ENCODE measurements around the gene TMEM254. TPM values are rescaled to one million over a fixed set of nuclear protein-coding genes. Genes with fewer than 3 reads are reported as not detected.
"Not testable (repeated sequence)": the region's sequence is repeated elsewhere in the genome, so short reads cannot be mapped to it uniquely, and the experiment has no call there.

TMEM254 gene, protein sequence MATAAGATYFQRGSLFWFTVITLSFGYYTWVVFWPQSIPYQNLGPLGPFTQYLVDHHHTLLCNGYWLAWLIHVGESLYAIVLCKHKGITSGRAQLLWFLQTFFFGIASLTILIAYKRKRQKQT
- total RNA-seq, result 13.9 and 15.5 TPM in 2 replicates

DNA sequence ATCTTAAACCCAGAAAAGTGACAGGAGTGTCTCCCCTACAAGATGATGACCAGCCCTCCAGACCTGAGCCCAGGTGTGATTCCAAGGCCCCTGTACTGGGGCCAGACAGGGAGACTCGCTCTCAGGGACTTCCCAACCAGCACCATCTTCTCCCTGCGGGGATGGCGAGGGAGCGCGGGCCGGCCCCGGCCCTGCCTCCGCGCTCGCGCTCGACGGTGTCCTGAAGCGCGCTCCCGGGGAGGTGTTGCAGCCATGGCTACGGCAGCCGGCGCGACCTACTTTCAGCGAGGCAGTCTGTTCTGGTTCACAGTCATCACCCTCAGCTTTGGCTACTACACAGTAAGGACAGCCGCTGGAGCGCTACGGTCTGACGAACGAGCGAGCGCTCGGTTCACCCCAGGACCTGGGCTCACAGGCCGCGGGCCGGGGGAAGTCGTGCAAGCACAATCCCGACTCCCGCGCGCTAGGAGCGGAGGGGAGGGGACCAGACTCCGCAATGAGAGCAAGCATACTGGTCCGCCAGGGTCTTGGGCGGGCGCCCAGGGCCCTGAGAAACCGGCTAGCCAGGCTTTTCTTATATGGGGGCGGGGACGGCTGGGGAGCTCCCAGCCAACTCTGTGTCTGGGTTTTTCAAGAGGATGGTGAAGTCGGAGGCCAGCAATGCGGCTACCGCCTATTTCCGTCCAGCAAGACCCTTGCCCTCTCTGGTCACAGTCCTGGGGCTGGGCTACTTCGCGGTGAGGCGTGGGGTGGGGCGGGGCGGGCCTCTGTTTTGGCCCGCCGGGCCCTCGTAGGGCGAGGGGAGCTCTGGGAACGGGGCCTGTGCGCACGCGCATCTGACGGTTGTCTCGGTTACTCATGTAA is at the start of gene TMEM254:
Gene TMEM254, plus strand, starts transcription at position 218 of the 864 bp plus-strand sequence. Its CDS starts 35 bp downstream, at position 253.
- intact Hi-C loops (cut with micrococcal nuclease), result loop anchor here (1.0 to 2.0 kb wide), 3 partner anchors 109 to 732 kb away; partner anchors contain the start of gene PPIF

DNA sequence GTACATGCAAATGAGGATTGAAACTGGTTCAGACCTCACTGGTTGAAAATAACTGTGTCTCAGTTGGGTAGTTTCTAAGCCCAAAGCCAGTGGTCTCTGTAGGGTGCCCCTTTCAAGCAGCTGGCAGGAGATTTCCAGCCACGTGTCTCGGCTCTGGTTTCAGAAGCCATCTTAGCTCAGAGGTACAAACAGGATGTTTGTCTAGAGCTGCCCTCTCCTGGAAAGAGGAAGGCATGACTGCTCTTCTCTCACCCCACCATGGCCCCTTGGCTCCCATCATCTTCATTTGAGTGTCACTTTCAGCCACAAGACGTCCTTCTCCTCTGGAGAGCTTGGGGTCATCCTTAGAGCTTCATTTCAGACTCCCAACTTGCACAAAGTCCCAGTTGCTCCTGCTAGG is 49.3 kb upstream of the TMEM254 start:
- intact Hi-C loops (cut with micrococcal nuclease), result not testable (repeated sequence)

DNA sequence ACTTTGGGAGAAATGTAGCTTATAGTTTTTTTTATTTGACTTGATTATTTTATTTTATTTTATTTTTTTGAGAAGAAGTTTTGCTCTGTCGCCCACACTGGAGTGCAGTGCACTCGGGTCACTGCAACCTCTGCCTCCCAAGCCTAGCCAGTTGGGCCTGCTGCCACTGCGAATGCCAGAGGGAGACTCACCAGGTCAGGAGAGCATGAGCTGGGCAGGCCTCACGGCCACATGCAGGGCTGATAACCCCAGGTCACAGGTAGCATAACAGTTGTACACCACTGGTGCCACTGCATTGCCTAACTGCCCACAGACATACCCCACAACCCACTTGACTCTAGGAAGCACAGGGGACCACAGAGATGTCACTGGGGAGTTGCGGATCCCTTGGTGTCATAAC is 48.6 kb upstream of the TMEM254 start:
- intact Hi-C loops (cut with micrococcal nuclease), result not testable (repeated sequence)

DNA sequence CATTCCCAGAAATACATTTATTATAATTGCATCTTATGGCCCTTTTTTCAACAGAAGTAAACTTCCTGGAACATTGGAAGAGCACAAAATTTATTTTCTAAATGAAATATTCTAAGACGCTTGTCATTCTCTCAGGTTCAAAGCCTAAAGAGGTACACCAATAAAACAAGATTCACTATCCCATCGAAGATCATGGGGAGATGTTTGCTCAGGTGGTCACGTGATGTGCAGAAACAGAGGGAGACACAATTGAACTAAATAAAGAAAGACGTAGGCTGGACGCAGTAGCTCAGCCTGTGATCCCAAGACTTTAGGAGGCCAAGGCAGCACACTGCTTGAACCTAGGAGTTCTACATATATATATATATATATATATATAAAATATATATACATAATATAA is 46.0 kb upstream of the TMEM254 start:
- intact Hi-C loops (cut with micrococcal nuclease), result no loop called here

DNA sequence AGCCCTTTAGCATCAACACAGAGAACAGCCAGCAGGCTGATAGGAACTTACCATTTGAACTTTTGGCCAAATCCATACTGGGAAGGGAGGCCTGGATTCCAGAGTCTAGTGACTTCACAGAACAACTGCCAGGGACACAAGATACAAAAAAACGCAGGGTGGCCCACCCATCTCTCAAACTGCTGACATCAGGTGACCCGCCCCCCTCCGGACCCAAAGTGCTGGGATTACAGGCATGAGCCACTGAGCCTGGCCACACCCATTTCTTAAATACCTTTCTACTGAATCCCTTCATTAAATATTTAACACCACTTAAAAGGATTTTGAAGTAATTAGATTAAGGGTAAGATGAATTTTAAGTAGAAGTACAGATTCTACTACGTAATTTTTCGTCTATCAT is 43.7 kb upstream of the TMEM254 start:
- intact Hi-C loops (cut with micrococcal nuclease), result not testable (repeated sequence)

DNA sequence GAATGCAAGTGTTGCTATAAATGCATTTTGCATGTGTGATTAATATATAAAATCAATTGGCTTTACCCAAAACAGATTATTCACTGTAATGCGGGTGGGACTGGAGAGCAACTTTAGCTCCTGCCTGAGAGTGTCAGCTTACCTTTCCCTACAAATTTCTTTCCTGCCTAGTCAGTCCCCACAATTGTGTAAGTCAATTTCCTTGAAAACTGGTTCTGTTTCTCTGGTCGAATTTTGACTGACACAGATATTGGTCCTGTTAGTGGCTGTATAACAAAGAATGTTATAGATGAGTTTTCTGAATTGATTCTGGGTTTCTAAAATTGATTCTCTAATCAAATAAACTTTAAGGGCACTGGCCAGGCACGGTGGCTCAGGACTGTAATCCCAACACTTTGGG is 43.0 kb upstream of the TMEM254 start:
- intact Hi-C loops (cut with micrococcal nuclease), result not testable (repeated sequence)

DNA sequence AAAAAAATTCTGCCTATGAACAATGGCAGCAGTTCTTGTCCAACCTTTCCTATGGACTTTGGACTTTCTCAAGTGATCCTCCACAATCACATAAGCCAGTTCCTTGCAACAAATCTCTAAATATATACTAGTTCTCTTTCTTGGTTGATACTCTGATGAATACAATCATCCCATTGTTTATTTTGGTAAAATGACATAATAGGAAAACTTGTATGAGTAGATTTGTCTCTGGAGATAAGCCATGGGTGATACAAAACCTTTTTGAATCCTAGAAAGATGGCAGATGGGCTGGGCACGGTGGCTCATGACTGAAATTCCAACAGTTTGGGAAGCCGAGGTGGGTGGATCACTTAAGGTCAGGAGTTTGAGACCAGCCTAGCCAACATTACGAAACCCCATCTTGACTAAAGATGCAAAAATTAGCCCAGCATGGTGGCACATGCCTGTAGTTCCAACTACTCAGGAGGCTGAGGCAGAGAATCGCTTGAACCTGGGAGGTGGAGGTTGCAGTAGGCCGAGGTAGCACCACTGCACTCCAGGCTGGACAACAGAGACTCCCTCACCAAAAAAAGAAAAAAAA is 41.5 kb upstream of the TMEM254 start:
- intact Hi-C loops (cut with micrococcal nuclease), result not testable (repeated sequence)

DNA sequence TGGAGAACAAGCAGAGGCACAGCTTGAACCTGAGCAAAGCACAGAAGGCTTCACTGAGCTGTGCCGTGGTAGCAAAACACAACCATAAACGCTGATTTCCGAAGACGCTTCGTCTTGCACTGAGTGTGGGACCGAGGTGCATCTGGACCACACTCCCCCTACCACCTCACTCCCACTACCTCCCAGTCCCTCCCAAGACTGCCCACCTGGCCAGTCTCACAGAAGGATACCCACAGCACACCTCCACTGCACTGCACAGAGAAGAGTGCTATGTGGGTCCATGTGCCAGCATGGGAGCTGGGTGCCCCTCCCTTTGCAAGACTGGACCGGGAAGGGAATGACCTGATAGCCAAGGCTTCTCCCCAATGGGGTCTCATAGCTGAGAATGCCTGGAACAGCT is 40.2 kb upstream of the TMEM254 start:
- intact Hi-C loops (cut with micrococcal nuclease), result not testable (repeated sequence)

DNA sequence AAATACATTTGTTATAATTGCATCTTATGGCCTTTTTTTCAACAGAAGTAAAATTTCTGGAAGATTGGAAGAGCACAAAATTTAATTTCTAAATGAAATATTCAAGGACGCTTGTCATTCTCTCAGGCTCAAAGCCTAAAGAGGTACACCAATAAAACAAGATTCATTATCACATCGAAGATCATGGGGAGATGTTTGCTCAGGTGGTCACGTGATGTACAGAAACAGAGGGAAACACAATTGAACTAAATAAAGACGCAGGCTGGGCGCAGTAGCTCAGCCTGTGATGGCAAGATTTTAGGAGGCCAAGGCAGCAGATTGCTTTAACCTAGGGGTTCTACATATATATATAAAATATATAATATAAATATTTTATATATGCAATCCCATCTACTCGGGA is 37.3 kb upstream of the TMEM254 start:
- intact Hi-C loops (cut with micrococcal nuclease), result no loop called here

DNA sequence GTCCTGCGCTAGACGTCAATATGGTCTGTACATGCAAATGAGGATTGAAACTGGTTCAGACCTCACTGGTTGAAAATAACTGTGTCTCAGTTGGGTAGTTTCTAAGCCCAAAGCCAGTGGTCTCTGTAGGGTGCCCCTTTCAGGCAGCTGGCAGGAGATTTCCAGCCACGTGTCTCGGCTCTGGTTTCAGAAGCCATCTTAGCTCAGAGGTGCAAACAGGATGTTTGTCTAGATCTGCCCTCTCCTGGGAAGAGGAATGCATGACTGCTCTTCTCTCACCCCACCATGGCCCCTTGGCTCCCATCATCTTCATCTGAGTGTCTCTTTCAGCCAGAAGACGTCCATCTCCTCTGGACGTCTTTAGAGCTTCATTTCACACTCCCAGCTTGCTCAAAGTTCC is 33.5 kb upstream of the TMEM254 start:
- intact Hi-C loops (cut with micrococcal nuclease), result not testable (repeated sequence)

DNA sequence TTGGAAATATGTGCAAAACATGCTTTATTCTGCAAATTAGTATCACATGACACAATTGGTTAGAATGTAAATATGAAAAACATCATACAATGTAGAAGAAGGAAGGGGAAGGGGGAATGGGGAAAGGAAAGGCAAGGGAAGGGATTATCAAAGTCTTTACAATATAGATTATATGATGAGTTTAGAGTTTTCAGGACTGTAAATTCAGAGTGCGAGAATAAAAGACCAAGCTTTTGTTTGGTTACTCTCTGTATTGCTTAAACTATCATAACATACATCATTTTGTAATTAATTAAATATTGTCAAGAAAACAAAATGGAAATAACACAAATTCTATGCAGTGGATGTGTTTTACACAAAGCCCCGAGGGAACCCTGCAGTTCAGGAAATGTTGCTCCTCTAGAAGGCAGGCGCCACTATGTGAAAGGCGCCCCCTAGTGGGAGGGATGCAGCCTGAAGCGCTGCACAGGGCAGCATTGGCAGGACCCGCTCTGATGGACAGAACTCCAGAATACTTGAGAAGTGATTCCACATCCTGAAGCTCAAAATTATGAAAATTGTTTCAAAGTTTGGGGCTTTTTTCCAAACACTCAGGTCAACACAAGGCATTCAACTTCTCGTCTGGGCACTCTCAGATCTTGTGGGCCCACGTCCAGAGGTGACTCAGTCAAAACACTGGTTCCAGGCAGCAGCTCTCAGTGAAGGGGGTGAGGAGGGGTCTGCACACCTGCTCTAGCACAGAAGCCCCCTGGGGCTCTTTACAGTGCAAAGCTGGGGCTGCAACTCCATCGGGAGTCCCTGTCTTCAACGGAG is 31.6 kb upstream of the TMEM254 start:
- intact Hi-C loops (cut with micrococcal nuclease), result loop anchor here (2.0 kb wide), 1 partner anchor 510 kb away; no protein-coding TSS in a partner anchor

DNA sequence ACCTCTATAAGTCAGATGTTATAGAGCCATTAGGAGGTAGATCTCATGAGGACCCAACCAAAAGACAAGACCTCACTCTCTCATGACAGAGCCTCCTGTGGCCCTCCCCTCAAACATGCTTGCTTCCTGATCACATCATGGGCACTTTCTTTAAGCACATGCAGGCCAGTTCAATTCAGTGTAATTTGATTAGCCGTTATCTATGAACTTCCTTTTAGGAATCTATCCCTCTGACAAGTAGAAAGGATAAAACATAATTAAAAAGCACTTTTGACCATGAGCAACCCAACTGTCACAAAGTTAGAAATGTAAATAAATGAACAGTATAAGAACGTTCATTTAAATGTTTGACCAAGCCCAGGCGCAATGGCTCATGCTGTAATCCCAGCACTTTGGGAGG is 27.7 kb upstream of the TMEM254 start:
- intact Hi-C loops (cut with micrococcal nuclease), result no loop called here

DNA sequence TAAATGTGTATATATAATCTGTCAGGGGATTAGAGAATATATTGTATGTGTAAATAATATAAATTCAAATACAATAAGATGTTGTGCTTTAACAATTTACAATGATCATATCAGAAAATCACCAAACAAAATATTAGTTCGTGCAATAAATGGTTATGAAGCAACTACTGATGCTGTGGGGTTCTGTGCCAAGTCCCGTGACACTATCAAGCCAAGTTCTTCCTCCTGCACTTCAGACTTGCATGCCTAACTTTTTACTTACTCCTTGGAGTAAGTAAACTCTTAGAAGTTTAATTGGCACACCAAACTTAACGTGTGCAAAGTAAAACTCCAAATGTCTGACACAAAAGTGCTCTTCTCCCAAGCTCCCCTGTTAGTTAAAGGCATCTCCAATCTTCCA is 26.5 kb upstream of the TMEM254 start:
- intact Hi-C loops (cut with micrococcal nuclease), result no loop called here

DNA sequence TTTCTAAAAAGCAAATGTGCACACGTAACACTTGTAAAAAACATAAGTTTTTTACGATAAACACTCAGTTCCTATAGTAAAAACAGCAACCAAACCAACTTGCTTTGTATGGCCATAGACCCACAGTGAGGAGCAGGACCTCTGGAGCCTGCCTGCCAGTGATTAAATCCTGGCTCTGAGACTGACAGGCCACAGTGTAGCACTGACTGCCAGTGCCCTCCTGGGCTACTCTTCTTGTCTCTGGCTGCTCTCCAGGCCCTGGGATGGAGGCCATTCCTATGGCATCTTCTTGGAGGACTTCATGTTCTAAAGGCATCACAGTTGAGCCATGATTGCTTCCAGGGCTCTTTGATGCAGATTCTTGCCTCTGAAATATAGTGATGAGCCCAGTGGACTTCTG is 22.7 kb upstream of the TMEM254 start:
- intact Hi-C loops (cut with micrococcal nuclease), result loop anchor here (5.0 kb wide), 1 partner anchor 167 kb away; no protein-coding TSS in a partner anchor

DNA sequence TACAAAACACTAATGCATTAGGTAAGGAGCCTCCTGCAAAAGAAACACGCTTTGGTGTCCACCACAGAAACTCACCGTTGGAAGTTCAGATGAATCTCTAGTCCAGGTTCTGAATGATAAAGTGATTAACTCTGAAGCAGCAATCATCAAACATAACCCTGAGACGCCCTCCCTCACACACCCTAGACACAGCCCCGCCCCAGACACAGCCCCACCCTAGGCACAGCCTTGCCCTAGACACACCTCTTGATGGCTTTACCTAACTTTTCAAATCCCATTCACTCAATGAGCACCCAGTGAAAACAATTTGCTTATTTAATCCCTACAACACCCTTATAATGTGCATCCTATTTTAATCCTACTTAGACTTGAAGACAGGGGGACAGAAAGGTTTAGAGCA is 21.3 kb upstream of the TMEM254 start:
- intact Hi-C loops (cut with micrococcal nuclease), result loop anchor here (5.0 kb wide), 1 partner anchor 165 kb away; no protein-coding TSS in a partner anchor

DNA sequence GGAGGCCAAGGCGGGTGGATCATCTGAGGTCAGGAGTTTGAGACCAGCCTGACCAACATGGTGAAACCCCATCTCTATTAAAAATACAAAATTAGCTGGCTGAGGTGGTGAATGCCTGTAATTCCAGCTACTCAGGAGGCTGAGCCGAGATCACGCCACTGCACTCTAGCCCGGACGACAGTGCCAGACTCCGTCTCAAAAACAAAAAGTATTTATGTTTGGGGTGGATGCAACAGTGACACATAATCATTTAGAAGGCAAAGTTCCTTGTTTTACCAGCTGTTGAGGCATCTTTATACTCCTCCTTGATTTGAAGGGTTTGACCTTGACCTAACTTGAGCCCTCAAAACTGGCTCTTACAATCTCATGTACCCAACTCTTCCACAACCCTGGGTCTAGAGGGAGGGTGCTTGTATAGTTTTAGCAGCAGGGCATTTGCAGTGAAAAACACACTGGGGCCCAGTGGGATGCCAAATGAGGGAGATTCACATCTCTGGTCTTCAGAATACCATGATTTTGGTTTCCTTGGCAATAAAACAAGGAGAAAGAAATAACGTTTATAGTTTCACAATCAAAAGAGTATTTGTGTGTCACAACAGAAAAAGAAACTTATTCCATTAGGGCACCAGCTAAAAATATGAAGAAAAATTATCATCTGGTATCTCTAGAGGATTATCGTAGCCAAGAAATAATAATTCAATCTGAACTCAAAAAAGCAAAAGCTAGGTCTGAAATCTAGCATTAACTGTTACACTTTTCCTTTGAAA is 14.2 kb upstream of the TMEM254 start:
- intact Hi-C loops (cut with micrococcal nuclease), result no loop called here

DNA sequence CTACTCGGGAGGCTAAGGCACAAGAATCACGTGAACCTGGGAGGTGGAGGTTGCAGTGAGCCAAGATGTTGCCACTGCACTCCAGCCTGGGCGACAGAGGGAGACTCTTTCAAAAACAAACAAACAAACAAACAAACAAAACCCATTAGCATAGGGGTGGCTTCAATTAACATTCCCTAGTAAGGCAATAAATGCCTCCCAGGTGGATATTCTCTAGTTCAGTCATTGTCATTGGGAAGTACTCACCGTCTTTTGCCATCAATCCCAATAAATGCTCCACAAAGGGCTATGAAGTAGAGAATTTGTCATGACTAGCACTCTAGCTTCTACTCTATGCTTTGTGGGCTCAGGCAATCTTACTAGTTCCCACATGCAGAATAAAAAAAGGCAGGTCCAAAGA is 11.7 kb upstream of the TMEM254 start:
- intact Hi-C loops (cut with micrococcal nuclease), result no loop called here

DNA sequence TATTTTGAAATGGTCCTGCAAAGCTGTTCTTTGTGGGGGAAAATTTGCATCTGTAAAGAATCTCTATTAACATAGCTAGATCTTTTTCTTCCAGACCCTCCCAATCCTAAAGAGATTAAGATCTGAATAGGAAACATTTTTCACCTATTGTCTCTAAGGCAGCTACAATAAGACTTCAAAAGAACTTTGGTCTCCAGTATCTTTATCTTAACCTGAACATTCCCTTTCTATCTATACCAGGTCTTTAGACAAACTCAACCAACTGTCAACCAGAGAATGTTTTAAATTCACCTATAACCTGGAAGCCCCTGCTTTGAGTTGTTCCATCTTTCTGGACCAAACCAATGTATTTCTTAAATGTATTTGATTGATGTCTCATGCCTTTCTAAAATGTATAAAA is 10.6 kb upstream of the TMEM254 start:
- intact Hi-C loops (cut with micrococcal nuclease), result not testable (repeated sequence)

DNA sequence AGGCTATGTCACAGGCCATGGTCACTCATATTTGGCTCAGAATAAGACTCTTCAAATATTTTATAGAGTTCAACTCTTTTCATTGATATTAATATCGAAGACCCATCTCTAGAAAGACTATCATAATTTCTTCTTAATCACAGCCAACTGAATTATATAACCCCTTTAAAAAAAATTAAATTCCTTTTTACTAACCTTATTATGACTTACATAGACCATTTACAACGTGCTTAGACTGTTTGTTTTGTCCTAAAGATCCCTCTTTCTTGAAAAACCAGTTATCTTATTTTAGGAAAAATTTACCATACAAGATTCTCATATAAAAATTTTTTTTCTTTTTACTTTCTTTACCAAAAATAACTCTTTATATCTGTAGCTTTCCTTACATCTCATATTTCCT is 10.2 kb upstream of the TMEM254 start:
- intact Hi-C loops (cut with micrococcal nuclease), result no loop called here

DNA sequence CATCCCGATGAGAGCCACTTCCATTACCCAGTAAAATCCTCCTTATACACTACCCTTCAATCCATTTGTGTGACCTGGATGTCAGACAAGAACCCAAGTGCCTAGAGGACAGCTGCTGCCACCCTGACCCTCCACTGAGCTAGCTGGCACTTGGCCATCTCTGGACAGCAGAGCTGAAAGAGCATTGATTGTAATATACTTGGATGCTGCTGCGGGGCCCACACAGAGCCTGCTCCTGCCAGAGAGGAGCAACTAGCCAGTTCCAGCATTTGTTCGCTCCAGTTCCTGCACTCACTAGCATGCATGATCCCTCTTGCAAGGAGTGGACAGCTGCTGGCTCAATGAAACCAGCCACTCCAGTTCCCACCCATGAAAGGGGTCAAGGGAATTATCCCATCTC is 8.4 kb upstream of the TMEM254 start:
- intact Hi-C loops (cut with micrococcal nuclease), result no loop called here

DNA sequence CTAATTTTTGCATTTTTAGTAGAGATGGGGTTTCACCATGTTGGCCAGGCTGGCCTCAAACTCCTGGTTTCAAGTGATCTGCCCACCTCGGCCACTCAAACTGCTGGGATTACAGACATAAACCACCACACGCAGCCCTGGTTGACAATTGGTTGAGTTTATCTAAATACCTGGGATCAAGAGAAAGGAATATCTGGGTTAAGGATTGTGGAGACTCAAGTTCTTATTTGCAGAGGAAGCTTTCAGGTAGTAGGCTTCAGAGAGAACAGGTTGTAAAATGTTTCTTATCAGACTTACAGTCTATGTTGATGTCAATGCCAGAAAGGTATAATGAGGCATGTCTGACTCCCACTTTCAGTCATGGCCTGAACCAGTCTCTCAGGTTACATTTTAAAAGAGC is 5.9 kb upstream of the TMEM254 start:
- intact Hi-C loops (cut with micrococcal nuclease), result no loop called here

Data from T-helper 2 cell treated with Interferon-gamma antibody and Interleukin-4, amounts not matched to agents 100 ng/mL and 5 ng/mL, for 36 hours (primary cell).